GM12801 (cell line): Measurements from ENCODE around the gene EMP1.

Source experiments
- TF ChIP-seq, protein P1 (sequence below): IDR thresholded peaks from one replicate; pipeline ENCODE4 v1.5.1; 2011; ENCODE audit warnings: control low read depth; ENCODE audit not compliant: insufficient read length; ENCODE audit errors: extremely low read depth

EMP1 gene

DNA sequence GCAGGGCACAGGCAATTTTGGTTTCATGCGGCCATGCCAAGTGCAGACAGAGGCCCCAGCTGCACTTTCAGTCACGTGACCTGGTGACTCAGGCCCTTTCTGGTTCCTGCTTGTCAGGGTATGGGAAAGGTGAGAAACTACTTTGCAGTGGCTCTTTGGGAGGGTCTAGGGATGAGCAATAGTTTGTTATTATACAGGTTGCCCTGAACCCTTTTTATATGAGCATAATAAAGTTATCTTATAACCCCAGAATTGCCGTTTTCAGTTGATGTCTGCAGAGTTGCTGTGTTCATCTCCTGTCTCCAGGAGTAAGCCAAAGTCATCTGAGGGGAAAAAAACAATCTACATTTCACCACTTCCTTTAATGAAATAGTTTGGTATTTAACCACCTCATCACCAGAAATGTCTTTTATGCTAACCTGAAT is 30.9 kb upstream of the EMP1 start:
- TF ChIP-seq, protein P1, sequence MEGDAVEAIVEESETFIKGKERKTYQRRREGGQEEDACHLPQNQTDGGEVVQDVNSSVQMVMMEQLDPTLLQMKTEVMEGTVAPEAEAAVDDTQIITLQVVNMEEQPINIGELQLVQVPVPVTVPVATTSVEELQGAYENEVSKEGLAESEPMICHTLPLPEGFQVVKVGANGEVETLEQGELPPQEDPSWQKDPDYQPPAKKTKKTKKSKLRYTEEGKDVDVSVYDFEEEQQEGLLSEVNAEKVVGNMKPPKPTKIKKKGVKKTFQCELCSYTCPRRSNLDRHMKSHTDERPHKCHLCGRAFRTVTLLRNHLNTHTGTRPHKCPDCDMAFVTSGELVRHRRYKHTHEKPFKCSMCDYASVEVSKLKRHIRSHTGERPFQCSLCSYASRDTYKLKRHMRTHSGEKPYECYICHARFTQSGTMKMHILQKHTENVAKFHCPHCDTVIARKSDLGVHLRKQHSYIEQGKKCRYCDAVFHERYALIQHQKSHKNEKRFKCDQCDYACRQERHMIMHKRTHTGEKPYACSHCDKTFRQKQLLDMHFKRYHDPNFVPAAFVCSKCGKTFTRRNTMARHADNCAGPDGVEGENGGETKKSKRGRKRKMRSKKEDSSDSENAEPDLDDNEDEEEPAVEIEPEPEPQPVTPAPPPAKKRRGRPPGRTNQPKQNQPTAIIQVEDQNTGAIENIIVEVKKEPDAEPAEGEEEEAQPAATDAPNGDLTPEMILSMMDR, result no peak

DNA sequence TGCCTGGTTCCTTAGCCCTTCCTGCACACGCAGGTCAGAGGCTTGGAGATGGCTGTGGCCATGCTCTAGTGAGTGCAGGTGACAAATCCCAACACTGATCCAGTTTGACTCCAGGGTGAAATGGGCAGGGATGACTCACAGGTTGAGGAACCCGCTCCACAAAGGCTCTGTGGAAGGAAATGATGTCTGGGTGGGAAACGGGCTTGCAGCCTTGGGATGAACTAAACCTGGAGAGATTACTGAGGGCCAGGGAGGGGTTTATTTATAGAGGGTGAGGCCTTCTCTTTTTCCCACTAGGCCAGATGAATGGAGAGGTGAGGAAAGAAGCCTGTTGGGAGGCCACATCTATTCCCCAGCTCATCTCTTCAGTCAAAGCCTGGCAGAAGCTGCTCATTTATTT is 29.3 kb upstream of the EMP1 start:
- TF ChIP-seq, protein P1, result no peak

DNA sequence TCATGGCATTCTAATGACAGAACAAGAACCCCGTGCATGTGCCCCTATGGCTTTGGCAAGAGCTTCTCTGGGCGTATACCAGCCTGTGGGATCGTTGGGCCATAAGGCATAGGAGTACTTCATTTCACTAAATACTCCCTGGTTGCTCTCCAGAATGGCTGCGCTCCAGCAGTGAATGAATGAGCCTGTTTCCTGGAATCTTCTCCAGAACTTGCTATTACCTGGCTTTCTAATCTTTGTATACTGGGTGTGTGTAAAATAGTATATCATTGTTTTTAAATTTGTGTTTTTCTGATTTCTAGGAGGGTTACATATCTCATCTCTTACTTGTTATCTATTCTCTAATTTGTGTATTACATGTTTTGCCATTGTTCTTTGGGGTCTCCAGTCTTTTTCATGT is 28.6 kb upstream of the EMP1 start:
- TF ChIP-seq, protein P1, result no peak

DNA sequence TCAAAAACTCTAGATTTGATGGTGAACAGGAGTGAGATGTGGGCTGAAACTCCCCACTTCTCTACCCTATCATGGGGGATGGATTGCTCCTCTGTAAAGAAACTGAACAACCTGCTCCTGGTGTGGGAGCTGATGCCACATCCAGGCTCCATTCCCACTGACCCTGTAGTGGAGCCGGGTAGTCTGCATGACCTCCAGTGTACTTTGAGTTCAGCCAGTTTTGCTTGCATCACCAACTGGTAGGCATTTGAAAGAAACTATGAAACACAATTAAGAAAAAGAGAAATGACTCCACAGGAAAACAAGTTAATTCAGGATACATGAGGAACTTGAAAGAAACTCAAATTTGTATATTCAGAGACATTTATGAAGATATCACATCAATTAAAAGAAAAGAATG is 27.3 kb upstream of the EMP1 start:
- TF ChIP-seq, protein P1, result no peak

DNA sequence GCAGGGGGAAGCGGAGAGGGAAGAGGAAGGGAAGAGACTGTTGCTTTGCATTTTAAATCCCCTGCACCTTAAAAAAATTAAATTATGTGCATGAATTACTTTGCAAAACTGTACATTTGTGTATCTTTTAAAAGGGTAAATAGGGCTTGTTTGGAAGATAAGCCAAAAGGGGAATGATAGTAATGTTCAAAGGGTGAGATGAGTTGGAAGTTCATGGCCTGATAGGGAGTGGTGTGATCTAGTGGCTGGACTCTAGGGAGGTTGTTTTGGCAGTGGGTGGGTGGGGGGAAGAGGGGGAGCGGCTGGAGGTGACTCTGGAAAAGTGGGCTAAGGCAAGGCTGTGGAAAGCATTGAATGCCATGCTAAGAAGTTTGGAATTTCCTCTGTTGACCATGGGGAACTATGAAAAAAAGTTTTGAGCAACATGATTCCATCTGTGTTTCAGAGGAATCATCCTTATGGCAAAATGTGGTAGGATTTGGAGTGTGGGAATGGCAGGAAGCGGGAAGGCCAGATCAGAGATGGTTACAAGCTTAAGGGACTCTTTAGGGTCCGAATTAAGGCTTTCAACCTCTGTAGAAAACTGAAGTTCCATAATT is 25.5 kb upstream of the EMP1 start:
- TF ChIP-seq, protein P1, result no peak

DNA sequence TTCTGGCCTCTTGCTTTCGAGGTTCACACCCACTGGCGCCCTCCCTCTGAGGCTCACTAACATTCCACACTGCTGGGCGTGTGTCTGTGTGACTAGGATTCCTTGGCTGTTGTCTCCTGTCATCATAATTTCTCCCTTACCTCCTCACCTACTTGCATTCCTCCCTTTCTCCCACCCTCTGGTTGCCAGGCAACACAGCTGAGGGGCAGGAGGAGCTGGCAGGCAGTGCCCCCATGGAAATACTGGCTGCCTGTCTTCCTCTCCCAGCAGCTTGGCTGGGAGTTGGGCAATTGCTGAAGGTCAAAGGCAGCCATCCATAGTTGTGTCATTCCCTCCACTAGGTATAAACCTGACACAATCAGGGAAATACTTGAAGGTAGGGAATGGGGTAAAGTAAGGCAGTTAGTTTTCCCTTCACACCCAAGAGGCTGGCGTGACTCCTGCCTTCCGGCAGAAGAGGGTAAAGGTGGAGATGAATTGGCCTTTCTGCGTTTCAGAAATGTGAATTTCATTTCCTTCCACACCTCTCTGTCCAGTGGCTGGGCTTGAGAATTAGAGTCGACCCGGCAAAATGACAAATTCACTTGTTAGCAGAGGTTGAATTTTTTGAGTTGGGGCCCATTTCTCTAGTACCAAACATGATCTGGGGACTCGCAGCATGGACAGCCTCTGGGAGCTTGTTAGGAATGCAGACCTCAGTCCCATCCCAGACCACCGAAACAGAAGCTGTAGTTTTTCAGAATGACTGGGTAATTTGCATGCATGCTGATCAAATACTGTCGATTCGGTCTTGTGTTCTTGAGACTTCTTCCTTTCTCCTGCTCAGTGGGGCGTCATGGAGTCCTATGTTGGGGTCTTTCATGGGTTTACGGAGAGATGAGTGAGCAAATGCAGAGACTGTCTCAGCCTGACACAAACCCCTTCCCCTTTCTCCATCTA is 24.3 kb upstream of the EMP1 start:
- TF ChIP-seq, protein P1, result no peak

DNA sequence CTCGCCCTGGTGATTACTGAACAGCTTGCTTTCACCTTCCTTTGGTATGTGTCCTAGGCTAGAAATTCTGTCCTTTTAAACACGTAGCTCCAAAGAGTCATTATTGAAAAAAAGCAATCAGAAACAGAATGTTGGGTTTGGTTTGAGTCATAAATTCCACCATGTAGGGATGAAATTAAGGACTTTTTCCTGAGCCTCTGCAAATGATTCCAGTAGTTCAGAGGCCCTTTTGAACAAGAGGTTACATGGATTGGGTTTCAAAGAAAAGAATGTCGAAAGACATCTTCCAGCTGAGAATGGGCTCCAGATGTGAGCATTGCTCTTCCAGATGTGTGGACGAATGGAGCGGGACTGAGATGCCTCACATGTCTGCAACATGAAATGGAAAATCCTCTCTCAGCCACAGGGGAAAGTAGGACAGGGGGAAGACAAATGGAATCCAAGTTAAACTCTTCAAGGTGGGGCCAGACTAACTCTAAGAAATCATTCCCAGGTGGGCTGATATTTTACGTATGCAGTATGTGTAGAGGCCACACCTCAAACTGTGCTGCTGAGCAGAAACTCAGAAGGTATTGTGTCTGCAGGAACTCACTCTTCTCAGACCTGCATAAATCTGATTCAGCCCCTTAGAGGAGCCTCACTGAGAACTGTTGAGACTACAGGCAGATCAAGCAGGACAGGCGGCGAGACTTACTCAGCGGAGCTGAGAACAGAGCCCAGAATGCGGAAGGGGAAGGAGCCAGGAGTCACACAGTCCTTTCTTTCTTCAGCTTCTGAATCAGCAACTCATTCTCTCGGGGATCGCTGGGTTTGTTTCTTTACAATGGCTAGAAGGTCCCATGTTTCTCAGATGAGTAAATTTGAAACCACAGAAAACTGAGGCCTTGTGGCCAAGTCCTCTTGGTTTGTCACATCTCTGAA is 23.3 kb upstream of the EMP1 start:
- TF ChIP-seq, protein P1, result no peak
